Jurkat, Clone E6-1 (cell line): ENCODE results near the gene WDFY4.

ENCODE experiments used
- DNase-seq: peaks from one replicate; pipeline ENCODE4 v3.0.0-alpha.2; 2011; ENCODE audit warnings: low read depth, low spot score
- H3K4me3 ChIP-seq: 2 replicates; pipeline ENCODE4 v1.5.1; 2011; ENCODE audit warnings: mild to moderate bottlenecking, low read length, control low read depth, moderate library complexity

Gene WDFY4

GRCh38 chr10:48821692-48822091 lies 137.0 kb downstream of the WDFY4 start:
- no peak overlapping the region for H3K4me3 ChIP-seq
- no peak for DNase-seq

GRCh38 chr10:48833674-48834073 lies 149.0 kb downstream of the WDFY4 start:
- no peak overlapping the region for H3K4me3 ChIP-seq
- DNase-seq, result no peak

DNA sequence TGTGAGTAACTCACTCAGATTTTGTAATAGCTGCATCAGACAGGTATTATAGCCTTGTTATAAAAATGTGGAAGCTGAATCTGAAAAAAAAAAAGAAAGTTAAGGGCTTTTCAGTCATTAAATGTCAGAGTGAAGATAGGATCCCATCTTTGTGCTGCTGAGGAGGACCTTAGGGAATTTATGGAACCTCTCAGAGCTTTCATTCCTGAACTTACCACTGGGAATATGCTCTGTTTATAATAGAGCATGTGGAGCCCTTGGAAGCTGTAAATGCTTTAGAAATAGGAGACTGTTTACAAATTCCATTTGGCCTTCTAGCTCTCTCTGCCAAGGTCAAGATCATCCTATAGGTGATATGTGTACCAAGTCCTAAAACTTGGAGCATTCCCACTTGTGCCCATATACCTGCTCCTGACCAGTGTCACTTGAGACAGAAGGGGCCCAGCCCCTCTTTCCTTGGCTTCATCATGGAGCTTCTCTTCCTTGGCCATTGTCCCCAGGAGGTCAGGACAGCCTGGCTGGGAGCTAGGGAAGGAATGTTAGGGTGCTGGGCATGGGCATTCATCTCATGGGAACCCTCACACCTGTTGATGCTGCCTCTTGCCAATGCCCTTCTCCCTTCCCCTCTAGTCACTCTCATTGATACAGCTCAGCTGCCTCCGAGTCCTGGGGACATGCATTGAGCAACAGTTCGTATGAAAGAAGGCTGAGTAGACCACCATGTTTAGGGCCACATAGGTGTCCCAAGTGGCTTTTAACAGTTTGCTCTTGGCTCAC lies 149.7 kb downstream of the WDFY4 start:
- H3K4me3 ChIP-seq, result no peak overlapping the region
- no peak for DNase-seq

DNA sequence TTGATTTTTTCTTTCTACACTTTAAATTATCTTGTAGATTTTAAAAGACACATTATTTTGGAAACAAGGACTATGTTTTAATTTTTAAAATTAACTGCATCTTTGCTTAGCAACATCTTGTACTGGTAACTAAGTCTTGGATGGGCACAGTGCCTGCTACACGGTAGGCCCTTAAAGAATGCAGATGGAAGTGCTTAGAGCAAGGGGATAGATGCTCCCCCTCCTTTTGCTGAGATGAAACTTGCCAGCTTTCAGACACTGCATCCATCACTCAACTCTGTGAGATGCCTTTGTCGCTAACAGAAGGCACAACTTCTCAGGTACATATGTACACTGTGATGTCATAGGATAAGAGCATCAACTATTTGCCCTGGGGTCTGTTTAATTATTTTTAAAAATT lies 151.1 kb downstream of the WDFY4 start:
- no peak for DNase-seq
- no peak overlapping the region for H3K4me3 ChIP-seq

GRCh38 chr10:48836605-48837004 lies 151.9 kb downstream of the WDFY4 start:
- DNase-seq, result no peak
- no peak overlapping the region for H3K4me3 ChIP-seq

DNA sequence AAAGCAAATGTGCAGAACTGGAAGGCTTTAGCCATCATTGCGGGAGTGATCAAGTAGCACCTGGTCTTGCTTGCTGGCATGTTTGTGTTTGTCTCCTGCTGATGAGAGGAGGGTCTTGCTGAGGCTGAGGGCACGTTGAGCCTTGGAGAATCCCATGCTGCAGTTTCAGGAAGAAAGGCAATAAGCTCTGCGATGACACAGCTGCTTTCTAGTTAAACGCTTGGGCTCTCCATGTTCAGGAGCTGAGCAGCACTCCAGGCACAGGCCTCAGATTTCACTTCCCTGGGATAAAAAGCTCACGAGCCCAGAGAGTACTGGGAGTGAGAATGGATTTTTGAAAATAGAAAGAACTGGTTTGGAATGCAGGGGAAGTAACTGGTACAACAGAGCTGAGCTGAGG lies 154.2 kb downstream of the WDFY4 start:
- DNase-seq, result no peak
- H3K4me3 ChIP-seq, result no peak overlapping the region

- no peak for DNase-seq
- no peak overlapping the region for H3K4me3 ChIP-seq
Measured at GRCh38 chr10:48839809-48840679, 155.4 kb downstream of the WDFY4 start.

DNA sequence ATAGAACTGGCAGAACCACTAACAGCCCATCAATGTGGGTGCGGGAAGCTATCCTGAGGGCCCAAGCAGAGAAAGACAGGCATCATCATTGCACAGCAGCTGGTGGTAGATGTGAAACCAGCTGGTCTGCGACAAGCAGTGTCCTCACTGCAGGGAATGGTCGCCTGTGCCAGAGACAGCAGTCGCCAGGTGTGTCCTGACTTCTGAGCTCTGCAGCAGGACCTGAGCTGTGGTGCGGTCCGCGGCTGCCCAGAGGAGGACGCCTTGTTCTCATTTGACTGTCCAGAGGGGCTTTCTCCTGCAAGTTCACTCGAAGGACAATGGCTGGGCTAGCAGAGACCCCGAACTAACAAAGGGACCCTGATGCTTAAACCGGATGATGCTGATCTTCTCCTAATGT lies 157.6 kb downstream of the WDFY4 start:
- DNase-seq, result no peak
- H3K4me3 ChIP-seq, result no peak overlapping the region

DNA sequence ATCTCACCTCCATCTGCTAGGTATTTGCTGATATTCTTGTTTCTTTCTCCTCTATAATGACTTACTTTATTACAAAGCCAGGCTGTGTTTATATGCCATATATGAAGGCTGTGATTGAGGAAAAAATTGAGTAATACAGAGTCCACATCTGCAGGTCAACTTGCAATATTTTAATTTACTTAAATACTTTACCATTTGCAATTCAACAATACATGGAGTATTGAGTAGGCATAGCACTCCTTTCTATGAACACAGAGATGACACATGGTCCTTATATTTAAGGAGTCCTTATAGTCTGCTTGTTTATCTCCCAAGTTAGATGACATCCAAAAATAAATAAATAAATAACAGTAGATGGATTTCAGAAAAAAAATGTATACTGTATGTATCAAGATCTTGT lies 158.5 kb downstream of the WDFY4 start:
- H3K4me3 ChIP-seq, result no peak overlapping the region
- DNase-seq, result no peak

- H3K4me3 ChIP-seq, result no peak overlapping the region
- DNase-seq, result no peak
Measured at GRCh38 chr10:48844616-48845015, 159.9 kb downstream of the WDFY4 start.

- H3K4me3 ChIP-seq, result no peak overlapping the region
- DNase-seq, result no peak
Measured at GRCh38 chr10:48845512-48845911, 160.8 kb downstream of the WDFY4 start.

DNA sequence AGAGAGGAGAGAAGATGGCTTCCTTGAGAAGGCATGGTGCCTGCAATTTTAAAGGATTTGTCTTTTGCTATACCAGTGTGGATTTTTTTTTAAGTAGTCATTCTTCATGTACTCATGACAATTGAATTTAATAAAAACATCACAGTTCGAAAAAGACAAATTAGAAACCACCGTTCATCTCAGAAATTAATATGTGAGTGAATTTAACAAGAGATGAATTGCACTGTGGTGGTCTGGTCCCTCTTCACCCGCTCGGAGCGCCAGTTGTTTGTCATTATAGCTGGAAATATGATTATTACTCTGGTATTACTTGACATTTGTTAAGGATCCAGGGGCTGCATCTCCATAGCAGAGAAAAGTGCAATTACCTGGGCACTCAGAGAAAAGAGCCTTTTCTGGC lies 163.0 kb downstream of the WDFY4 start:
- H3K4me3 ChIP-seq, result no peak overlapping the region
- DNase-seq, result no peak

DNA sequence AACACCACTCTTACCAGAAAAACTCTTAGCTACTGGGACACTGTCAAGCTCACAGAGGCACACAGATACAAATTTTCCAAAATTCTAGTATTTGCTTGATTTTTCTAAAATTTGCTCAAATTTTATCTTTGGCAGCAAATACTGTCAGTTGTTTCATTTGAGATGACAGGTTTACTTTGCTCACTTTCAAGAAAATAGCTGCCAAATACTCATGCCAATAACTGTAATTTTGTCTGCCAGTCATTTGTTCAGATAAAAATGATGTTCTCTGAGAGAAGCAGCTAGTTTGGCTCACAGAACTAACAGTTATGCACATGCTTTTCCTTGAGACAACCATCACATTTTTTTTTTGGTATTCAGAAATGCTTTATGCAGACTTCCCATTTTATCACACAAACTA lies 172.2 kb downstream of the WDFY4 start:
- no peak overlapping the region for H3K4me3 ChIP-seq
- DNase-seq, result no peak

DNA sequence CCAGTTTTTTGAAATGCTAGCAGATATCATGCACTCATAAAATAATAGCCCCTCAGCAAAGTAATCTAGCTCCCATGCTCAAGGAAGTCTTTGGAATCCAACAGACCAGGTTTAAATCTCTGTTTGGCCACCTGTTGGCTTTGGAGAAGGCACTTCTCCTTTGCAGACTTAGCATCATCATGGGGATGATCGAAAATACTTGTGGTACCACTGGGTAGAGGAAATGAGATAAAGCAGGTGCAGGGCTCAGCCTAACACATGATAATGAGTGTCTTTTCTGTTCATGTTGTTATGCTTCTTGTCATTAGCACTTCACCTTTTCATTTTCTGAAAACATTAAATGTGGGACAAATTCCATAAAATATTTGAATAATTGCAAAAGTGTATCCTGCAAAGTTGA lies 187.6 kb downstream of the WDFY4 start:
- H3K4me3 ChIP-seq, result no peak overlapping the region
- no peak for DNase-seq

GRCh38 chr10:48878091-48878490 lies 193.4 kb downstream of the WDFY4 start:
- no peak for DNase-seq
- H3K4me3 ChIP-seq, result no peak overlapping the region

GRCh38 chr10:48879451-48879850 lies 194.8 kb downstream of the WDFY4 start:
- no peak for DNase-seq
- H3K4me3 ChIP-seq, result no peak overlapping the region

- H3K4me3 ChIP-seq, result no peak overlapping the region
- no peak for DNase-seq
Measured at GRCh38 chr10:48880016-48880705, 195.5 kb downstream of the WDFY4 start.

GRCh38 chr10:48881937-48882336 lies 197.3 kb downstream of the WDFY4 start:
- H3K4me3 ChIP-seq, result no peak overlapping the region
- DNase-seq, result no peak

DNA sequence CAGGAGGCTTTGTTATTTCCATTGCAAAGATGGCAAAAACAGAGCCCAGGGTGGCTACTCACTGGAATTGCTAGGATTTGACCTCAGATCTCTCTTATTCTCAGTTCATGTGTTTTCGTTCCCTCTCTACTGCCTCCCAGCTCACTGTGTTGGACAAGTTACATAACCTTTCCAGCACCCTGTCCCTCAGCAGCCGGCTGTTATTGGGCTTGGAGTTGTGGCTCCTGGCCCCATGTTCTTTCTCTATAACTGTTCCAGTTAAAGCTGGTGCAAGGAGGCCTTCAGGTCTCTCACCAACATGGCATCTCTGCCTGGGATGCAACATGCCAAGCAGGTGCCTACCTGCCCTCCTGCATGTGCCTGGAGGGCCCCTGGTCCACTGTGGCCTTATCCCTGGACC lies 198.2 kb downstream of the WDFY4 start:
- no peak for DNase-seq
- H3K4me3 ChIP-seq, result no peak overlapping the region

DNA sequence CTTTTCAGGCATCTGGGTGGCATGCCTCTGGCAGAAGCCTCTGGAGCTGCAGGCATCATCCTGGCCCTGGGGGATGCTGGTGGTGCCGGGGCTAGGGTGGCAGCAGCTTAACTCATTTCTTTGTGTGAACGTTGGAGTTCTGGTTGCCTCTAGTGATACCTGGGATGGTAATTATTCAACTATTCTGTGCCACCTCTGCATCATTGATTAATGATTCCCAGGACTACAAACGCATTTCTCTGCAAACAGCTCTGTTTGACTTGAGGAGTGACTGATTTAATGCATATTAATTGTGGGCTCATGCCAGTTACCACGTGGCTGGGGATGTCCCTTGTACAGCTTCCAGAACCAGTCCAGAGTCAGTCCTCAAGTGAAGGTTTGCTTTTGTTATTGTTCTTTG lies 199.0 kb downstream of the WDFY4 start:
- no peak overlapping the region for H3K4me3 ChIP-seq

More for the DNA sequence above, 199.0 kb downstream of the WDFY4 start:
- DNase-seq, result no peak
